Right atrium auricular region (tissue), 2 donors: ENCODE measurements around the gene VWA8. TPM values are rescaled to one million over a fixed set of nuclear protein-coding genes. Genes with fewer than 3 reads are reported as not detected.

Experiments used
- DNase-seq: peaks from one replicate; pipeline ENCODE4 v3.0.0-alpha.2; 2019; ENCODE audit warnings: low spot score
- H3K27ac ChIP-seq, 2 donors: fragments of 200-600 bp; sonication (generic); 1 replicate in 1 of 2; 2 replicates in 1 of 2; pipeline ENCODE4 v1.5.1; 2016 to 2019
- H3K27me3 ChIP-seq, 2 donors: fragments of 200-600 bp; sonication (generic); one replicate each; pipeline versions ENCODE4 v1.5.1 to v1.6.0; 2017 to 2019
- H3K36me3 ChIP-seq: fragments of 200-600 bp; sonication (generic); one replicate; pipeline ENCODE4 v1.5.1; 2016
- H3K4me1 ChIP-seq, 2 donors: fragments of 200-600 bp; sonication (generic); one replicate each; pipeline versions ENCODE4 v1.5.1 to v1.6.0; 2017 to 2019
- H3K4me3 ChIP-seq, 2 donors: fragments of 200-600 bp; sonication (generic); 1 replicate in 1 of 2; 2 replicates in 1 of 2; pipeline ENCODE4 v1.5.1; 2017 to 2019; ENCODE audit warnings: mild to moderate bottlenecking in 1 of 2, moderate library complexity in 1 of 2
- H3K9me3 ChIP-seq, 2 donors: fragments of 200-600 bp; sonication (generic); one replicate each; pipeline ENCODE4 v1.5.1; 2019
- total RNA-seq, 2 donors: library from RNA; depleted of rRNA; stranded (reverse); fragments of >200 nt; gene quantifications; one replicate each; pipeline ENCODE4 v1.1.0, GENCODE V29; 2016
- TF ChIP-seq, protein P1 (sequence below), 2 donors: fragments of 200-600 bp; sonication (generic); IDR thresholded peaks; one replicate each; pipeline ENCODE4 v1.5.1; 2019; ENCODE audit warnings: antibody characterized with exemption in 2 of 2

Gene VWA8
- total RNA-seq, 2 donors from 2014 or later, result 25.9 to 32.8 TPM

DNA sequence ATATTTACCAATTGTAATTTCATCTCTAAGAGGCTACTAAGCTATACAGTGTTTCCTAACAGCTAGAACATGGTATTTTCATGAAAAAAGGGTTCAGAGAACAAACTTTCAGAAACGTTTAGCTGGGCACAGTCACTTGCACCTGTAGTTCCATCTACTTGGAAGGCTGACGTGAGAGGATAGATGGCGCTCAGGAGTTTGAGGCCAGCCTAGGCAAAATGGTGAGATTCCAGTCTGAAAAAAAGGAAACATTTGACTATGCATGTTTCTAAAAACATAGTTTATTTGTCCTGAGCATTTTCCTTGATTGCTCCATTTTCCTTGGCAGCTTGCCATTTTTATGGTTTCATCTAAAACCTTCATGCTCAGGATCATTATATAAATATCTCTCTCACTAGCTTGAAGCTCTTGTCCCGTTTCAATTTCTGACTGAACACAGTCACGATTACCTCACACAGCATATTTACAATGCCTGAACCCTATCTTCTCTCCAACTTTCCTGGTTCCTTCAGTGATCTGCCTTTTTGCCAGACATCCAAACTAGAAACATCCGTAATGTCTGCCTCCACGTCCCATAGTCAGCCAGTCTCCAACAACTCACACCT lies 302.8 kb downstream of the VWA8 start:
- TF ChIP-seq, protein P1, sequence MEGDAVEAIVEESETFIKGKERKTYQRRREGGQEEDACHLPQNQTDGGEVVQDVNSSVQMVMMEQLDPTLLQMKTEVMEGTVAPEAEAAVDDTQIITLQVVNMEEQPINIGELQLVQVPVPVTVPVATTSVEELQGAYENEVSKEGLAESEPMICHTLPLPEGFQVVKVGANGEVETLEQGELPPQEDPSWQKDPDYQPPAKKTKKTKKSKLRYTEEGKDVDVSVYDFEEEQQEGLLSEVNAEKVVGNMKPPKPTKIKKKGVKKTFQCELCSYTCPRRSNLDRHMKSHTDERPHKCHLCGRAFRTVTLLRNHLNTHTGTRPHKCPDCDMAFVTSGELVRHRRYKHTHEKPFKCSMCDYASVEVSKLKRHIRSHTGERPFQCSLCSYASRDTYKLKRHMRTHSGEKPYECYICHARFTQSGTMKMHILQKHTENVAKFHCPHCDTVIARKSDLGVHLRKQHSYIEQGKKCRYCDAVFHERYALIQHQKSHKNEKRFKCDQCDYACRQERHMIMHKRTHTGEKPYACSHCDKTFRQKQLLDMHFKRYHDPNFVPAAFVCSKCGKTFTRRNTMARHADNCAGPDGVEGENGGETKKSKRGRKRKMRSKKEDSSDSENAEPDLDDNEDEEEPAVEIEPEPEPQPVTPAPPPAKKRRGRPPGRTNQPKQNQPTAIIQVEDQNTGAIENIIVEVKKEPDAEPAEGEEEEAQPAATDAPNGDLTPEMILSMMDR (IDR thresholded peaks at IDR 0.05), result no peak
- no peaks in the 10 kb centered on the region for H3K27me3 ChIP-seq
- H3K9me3 ChIP-seq, result no peaks in the 10 kb centered on the region
- no peak overlapping the region for H3K27ac ChIP-seq
- no peaks in the 10 kb centered on the region for H3K4me1 ChIP-seq
- DNase-seq, result no peak
- H3K36me3 ChIP-seq, result no peaks in the 10 kb centered on the region
- no peak overlapping the region for H3K4me3 ChIP-seq

DNA sequence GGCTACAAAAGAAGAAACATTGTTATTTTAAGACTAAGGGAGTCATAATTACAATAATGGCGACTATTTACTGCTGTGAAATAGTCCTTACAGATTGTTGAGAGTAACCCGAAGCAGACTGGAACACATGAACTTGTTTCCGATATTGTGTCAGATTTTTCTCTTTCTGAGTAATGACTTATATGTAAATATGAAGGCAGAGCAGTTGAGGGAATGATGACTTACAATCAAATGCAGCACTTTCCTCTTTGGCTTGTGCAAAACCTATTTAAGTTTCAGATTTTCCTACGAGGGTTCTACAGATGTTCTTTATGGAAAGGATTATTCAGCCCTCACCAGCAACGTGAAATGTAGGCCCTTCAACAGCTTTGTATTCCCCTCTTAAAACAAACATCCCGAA lies 304.9 kb downstream of the VWA8 start:
- H3K9me3 ChIP-seq, result no peaks in the 10 kb centered on the region
- no peaks in the 10 kb centered on the region for H3K36me3 ChIP-seq
- no peak overlapping the region for H3K4me3 ChIP-seq
- peaks cover 0 to 13% of the 10 kb centered on the region in 2 donors for H3K4me1 ChIP-seq
- H3K27me3 ChIP-seq, result no peaks in the 10 kb centered on the region
- no peak overlapping the region for H3K27ac ChIP-seq
- no peak for DNase-seq
- TF ChIP-seq, protein P1 (IDR thresholded peaks at IDR 0.05), result no peak

DNA sequence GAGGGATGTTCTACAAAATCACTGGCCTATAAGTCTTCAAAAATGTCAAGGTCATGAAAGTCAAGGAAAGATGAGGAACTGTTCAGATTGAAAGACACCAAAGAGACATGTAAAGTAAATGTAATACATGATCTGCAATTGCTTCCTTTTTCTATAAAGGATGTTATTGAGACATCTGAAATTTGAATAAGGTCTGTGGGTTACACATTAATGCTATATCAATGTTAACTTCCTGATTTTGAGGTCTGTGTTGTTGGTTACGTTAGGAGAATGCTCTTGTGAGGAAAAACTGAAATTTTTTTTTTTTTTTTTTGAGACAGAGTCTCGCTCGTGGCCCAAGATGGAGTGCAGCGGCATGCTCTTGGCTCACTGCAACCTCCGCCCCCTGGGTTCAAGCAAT lies 306.1 kb downstream of the VWA8 start:
- H3K4me1 ChIP-seq, result peaks cover 0 to 13% of the 10 kb centered on the region in 2 donors
- no peaks in the 10 kb centered on the region for H3K9me3 ChIP-seq
- H3K27me3 ChIP-seq, result no peaks in the 10 kb centered on the region
- TF ChIP-seq, protein P1 (IDR thresholded peaks at IDR 0.05), result no peak
- H3K36me3 ChIP-seq, result no peaks in the 10 kb centered on the region
- no peak overlapping the region for H3K27ac ChIP-seq
- H3K4me3 ChIP-seq, result no peak overlapping the region
- no peak for DNase-seq

DNA sequence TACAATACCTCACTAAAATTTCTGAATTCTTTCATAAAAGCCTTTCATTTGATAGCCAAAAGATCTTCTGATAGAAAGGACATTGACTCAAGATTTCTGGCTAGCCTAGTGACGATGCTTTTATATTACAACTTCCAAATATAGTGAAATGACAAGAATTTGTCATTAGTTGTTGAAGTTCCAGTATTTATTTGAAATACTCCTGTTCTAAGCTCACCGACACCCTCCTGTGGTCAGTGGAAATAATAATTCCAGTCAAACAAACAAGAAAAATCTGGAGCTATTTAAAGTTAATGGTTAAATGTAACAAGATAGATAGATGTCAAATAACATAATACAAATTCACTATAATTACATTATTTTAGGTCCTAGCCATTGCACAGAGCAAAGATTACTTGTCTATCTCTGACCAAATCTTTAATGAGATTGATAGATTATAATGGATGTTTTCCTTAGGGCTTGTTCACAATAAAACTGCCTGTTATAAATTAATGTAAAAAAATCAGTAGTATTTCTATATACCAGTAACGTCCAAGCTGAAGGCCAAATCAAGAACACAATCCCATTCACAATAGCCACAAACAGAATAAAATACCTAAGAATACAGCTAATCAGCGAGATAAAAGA lies 308.1 kb downstream of the VWA8 start:
- Histone ChIP-seq H3K4me1 (peaks cover 0 to 13% of the 10 kb centered on the region in 2 donors), H3K27ac (no peak overlapping the region), H3K36me3 (no peaks in the 10 kb centered on the region), H3K27me3 (no peaks in the 10 kb centered on the region), H3K4me3 (no peak overlapping the region), H3K9me3 (no peaks in the 10 kb centered on the region)
- TF ChIP-seq, protein P1 (IDR thresholded peaks at IDR 0.05), result peak; percentile 38 to 69
- DNase-seq, result no peak

DNA sequence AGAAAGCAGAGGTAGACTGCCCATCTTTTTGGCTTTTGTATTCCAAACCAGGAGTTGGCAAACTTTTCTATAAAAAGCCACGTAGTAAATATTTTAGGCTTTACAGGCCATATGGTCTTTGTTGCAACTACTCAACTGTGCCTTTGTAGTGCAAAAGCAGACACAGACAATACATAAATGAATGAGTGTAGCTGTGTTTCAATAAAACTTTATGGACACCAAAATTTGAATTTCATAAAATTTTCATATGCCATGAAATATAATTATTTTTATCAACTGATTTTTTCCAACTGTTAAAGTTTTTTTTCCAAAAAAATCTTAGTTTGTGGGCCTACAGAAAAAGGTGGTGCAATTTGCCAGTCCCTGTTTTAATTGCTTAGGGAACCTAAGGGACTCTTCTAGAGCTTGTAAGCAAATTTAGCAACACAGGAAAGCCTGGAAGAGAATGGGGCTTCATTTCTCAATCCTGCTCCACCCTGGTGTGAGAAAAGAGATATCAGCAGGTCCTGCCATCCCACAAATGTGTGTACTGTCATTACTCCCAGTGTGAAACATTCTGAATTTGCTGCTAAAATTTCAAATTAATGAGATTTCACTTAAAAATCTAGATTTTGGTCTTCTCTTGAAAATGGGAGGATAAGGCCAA lies 309.4 kb downstream of the VWA8 start:
- Histone ChIP-seq H3K4me3 (no peak overlapping the region), H3K27me3 (no peaks in the 10 kb centered on the region), H3K27ac (peak overlapping the region in 1 of 2 donors; percentile 27), H3K4me1 (peaks cover 0 to 21% of the 10 kb centered on the region in 2 donors), H3K36me3 (no peaks in the 10 kb centered on the region), H3K9me3 (no peaks in the 10 kb centered on the region)
- DNase-seq, result no peak
- TF ChIP-seq, protein P1 (IDR thresholded peaks at IDR 0.05), result no peak
